ENCODE measurements around the gene ELP2.

ELP2 gene

DNA sequence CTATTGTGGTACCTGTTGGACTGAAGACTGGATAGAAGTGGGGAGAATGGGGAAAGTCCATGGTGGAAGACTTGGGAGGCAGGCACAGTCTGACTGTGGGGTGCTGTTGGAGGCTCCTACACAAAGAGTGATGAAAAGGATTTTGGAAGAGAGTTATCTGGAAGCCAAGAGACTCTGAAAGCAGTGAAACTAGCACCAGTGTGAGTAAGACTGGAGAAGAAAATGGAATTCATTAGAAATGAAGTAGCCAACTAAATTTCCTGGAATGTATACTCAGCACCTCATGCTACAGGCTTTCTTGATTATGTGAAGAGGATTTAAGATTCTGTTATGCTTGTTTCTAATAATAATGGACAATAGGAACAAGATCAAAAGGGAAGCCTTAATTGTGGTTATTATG is 27.7 kb downstream of the ELP2 start:
- no peaks in the 10 kb centered on the region for H3K4me1 ChIP-seq (ENCODE audit: control insufficient read depth, insufficient read depth, low read length)
- H3K36me3 ChIP-seq (ENCODE audit: control insufficient read depth in 2 of 2, insufficient read depth in 1 of 2, low read length in 2 of 2), result peaks cover 43 to 98% of the 10 kb centered on the region in 2 experiments
- H3K9me3 ChIP-seq (ENCODE audit: control insufficient read depth, insufficient read depth, low read depth, low read length), result no peaks in the 10 kb centered on the region
- no peak for TF ChIP-seq ZNF843 (tag by site-specific recombination; IDR thresholded peaks at IDR 0.05)
- peak; percentile 38; the same call in 1 of the 2 replicates for TF ChIP-seq PRDM1 (tag by site-specific recombination; IDR thresholded peaks at IDR 0.05)
- no peak for TF ChIP-seq ZNF544 (tag by site-specific recombination; IDR thresholded peaks at IDR 0.05)
- no peak overlapping the region for H3K27ac ChIP-seq (ENCODE audit: extremely low read depth, low read depth, low read length)
- no peak overlapping the region for H3K4me3 ChIP-seq (ENCODE audit: low read depth, low read length)
- POLR2A ChIA-PET, result no interaction called here
- CTCF ChIA-PET, result interaction anchor here (0.7 to 1.0 kb wide), 2 partner anchors 16 to 258 kb away, joined by 4 to 5 read pairs; no protein-coding TSS in a partner anchor

DNA sequence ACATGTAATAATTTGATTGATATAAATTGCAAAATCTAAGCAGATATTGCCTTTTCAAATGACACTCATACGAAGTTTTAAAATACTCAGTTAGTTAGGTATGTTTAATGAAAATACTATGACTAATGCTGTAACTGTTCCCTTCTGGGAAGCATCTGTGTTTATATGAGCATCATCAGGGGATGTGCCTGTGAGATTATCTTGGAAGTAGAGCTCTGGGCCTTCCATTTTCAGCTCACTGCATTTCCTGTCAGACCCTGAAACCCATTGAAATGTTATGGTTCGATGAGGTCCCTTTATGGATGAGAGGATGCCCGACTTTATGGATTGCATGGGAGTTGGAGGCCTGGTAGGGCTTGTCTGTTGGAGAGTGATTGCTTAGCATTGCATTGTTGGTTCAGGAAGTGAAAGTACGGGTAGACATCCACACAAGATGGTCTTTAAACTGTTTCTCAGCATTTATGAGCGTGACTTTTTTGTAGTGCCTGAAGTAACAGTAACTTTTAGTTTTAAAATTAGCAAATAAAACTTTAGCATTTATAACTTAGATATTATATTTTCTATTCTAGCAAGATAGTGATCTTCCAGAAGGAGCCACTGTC is 28.7 kb downstream of the ELP2 start:
- TF ChIP-seq, protein P1, sequence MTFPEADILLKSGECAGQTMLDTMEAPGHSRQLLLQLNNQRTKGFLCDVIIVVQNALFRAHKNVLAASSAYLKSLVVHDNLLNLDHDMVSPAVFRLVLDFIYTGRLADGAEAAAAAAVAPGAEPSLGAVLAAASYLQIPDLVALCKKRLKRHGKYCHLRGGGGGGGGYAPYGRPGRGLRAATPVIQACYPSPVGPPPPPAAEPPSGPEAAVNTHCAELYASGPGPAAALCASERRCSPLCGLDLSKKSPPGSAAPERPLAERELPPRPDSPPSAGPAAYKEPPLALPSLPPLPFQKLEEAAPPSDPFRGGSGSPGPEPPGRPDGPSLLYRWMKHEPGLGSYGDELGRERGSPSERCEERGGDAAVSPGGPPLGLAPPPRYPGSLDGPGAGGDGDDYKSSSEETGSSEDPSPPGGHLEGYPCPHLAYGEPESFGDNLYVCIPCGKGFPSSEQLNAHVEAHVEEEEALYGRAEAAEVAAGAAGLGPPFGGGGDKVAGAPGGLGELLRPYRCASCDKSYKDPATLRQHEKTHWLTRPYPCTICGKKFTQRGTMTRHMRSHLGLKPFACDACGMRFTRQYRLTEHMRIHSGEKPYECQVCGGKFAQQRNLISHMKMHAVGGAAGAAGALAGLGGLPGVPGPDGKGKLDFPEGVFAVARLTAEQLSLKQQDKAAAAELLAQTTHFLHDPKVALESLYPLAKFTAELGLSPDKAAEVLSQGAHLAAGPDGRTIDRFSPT (tag by site-specific recombination; IDR thresholded peaks at IDR 0.05), result no peak
- TF ChIP-seq SCRT1 (tag by site-specific recombination; IDR thresholded peaks at IDR 0.05; ENCODE audit: borderline replicate concordance) (no peak), HOXC10 (CRISPR knock-in tag; IDR thresholded peaks at IDR 0.05) (no peak), GLI2 (tag by site-specific recombination; IDR thresholded peaks at IDR 0.05; ENCODE audit: borderline replicate concordance, low read depth) (no peak), ZNF19 (tag by site-specific recombination; IDR thresholded peaks at IDR 0.05; ENCODE audit: low read depth) (no peak), GLIS2 (tag by site-specific recombination; IDR thresholded peaks at IDR 0.05) (no peak), ZNF843 (tag by site-specific recombination; IDR thresholded peaks at IDR 0.05) (no peak), ZFP3 (tag by site-specific recombination; IDR thresholded peaks at IDR 0.05; ENCODE audit: low read depth) (no peak), ZNF664 (tag by site-specific recombination; IDR thresholded peaks at IDR 0.05) (no peak), ZNF548 (tag by site-specific recombination; IDR thresholded peaks at IDR 0.05) (no peak), KLF16 (tag by site-specific recombination; IDR thresholded peaks at IDR 0.05) (no peak), ZBTB21 (tag by site-specific recombination; IDR thresholded peaks at IDR 0.05) (no peak), ZNF423 (tag by site-specific recombination; IDR thresholded peaks at IDR 0.05) (no peak)
- TF ChIP-seq, protein P2, sequence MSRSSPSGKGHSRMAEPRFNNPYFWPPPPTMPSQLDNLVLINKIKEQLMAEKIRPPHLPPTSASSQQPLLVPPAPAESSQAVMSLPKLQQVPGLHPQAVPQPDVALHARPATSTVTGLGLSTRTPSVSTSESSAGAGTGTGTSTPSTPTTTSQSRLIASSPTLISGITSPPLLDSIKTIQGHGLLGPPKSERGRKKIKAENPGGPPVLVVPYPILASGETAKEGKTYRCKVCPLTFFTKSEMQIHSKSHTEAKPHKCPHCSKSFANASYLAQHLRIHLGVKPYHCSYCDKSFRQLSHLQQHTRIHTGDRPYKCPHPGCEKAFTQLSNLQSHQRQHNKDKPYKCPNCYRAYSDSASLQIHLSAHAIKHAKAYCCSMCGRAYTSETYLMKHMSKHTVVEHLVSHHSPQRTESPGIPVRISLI (tag by site-specific recombination; IDR thresholded peaks at IDR 0.05), result no peak
- Histone ChIP-seq H3K9me3 (ENCODE audit: control insufficient read depth, insufficient read depth, low read depth, low read length) (no peaks in the 10 kb centered on the region), H3K4me1 (ENCODE audit: control insufficient read depth, insufficient read depth, low read length) (no peaks in the 10 kb centered on the region), H3K27ac (ENCODE audit: extremely low read depth, low read depth, low read length) (no peak overlapping the region), H3K4me3 (ENCODE audit: low read depth, low read length) (no peak overlapping the region), H3K36me3 (ENCODE audit: control insufficient read depth in 2 of 2, insufficient read depth in 1 of 2, low read length in 2 of 2) (peaks cover 43 to 98% of the 10 kb centered on the region in 2 experiments)
- CTCF ChIA-PET, result no interaction called here
- POLR2A ChIA-PET, result interaction anchor here (0.9 kb wide), 1 partner anchor 14 kb away, joined by 6 read pairs; no protein-coding TSS in a partner anchor

DNA sequence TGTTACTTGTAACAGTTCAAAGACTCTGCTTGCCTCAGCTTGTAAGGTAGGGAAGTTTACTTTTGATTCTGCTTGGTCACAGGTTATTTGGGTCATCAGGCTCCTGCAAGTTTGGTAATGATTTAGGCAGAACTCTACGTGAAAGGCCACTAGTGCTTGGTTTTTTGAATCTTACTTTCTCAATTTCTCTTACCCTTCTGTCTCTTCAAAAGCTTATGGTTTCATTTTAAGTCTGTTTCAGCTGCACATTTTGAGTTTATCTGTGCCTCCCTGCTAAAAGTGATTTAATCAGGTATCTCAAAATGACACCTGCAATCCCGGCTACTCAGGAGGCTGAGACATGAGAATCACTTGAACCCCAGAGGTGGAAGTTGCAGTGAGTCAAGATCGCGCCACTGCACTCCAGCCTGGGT is 31.3 kb downstream of the ELP2 start:
- H3K27ac ChIP-seq (ENCODE audit: extremely low read depth, low read depth, low read length), result no peak overlapping the region
- ChIA-PET CTCF (no interaction called here), POLR2A (interaction anchor here (0.7 kb wide), 1 partner anchor 21 kb away, joined by 5 read pairs; no protein-coding TSS in a partner anchor)
- peaks cover 36 to 98% of the 10 kb centered on the region in 2 experiments for H3K36me3 ChIP-seq (ENCODE audit: control insufficient read depth in 2 of 2, insufficient read depth in 1 of 2, low read length in 2 of 2)
- H3K4me1 ChIP-seq (ENCODE audit: control insufficient read depth, insufficient read depth, low read length), result no peaks in the 10 kb centered on the region
- TF ChIP-seq ZNF132 (tag by site-specific recombination; IDR thresholded peaks at IDR 0.05; ENCODE audit: borderline replicate concordance), result no peak
- TF ChIP-seq ZNF791 (tag by site-specific recombination; IDR thresholded peaks at IDR 0.05), result no peak
- TF ChIP-seq, protein P3, sequence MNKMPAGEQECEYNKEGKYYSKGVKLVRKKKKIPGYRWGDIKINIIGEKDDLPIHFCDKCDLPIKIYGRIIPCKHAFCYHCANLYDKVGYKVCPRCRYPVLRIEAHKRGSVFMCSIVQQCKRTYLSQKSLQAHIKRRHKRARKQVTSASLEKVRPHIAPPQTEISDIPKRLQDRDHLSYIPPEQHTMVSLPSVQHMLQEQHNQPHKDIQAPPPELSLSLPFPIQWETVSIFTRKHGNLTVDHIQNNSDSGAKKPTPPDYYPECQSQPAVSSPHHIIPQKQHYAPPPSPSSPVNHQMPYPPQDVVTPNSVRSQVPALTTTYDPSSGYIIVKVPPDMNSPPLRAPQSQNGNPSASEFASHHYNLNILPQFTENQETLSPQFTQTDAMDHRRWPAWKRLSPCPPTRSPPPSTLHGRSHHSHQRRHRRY (tag by site-specific recombination; IDR thresholded peaks at IDR 0.05), result no peak
- TF ChIP-seq ZNF391 (tag by site-specific recombination; IDR thresholded peaks at IDR 0.05; ENCODE audit: borderline replicate concordance, low read depth), result no peak
- TF ChIP-seq KLF8 (tag by site-specific recombination; IDR thresholded peaks at IDR 0.05), result no peak
- no peak for TF ChIP-seq ZSCAN16 (tag by site-specific recombination; IDR thresholded peaks at IDR 0.05)
- TF ChIP-seq SP2 (tag by site-specific recombination; IDR thresholded peaks at IDR 0.05), result no peak
- no peak for TF ChIP-seq ZSCAN23 (tag by site-specific recombination; IDR thresholded peaks at IDR 0.05)
- TF ChIP-seq, protein P4, sequence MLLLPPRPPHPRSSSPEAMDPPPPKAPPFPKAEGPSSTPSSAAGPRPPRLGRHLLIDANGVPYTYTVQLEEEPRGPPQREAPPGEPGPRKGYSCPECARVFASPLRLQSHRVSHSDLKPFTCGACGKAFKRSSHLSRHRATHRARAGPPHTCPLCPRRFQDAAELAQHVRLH (tag by site-specific recombination; IDR thresholded peaks at IDR 0.05), result no peak
- no peak for TF ChIP-seq ZNF202 (tag by site-specific recombination; IDR thresholded peaks at IDR 0.05; ENCODE audit: borderline replicate concordance)
- TF ChIP-seq ZNF654 (tag by site-specific recombination; IDR thresholded peaks at IDR 0.05; ENCODE audit: low read depth), result no peak
- no peak for TF ChIP-seq REPIN1 (tag by site-specific recombination; IDR thresholded peaks at IDR 0.05; ENCODE audit: low read depth)
- H3K4me3 ChIP-seq (ENCODE audit: low read depth, low read length), result no peak overlapping the region
- no peaks in the 10 kb centered on the region for H3K9me3 ChIP-seq (ENCODE audit: control insufficient read depth, insufficient read depth, low read depth, low read length)
